Sigmoid colon (tissue), 4 donors: ENCODE data around the gene PTH2R.

Experiments
- EP300 ChIP-seq, 4 donors: sonication (generic); formaldehyde crosslinking; IDR thresholded peaks; one replicate each; pipeline ENCODE4 v1.6.1; 2017; ENCODE audit warnings: antibody characterized with exemption in 4 of 4
- POLR2A ChIP-seq, 2 donors: fragments of 450-650 bp; IDR thresholded peaks; one replicate each; pipeline ENCODE4 v1.6.1; 2016; ENCODE audit warnings: antibody characterized with exemption in 2 of 2, mild to moderate bottlenecking in 2 of 2, moderate library complexity in 2 of 2
- POLR2AphosphoS5 ChIP-seq, 4 donors: sonication (generic); formaldehyde crosslinking; IDR thresholded peaks; one replicate each; pipeline ENCODE4 v1.6.1; 2017; ENCODE audit warnings: antibody characterized with exemption in 4 of 4
- TF ChIP-seq, protein P1 (sequence below), 4 experiments: fragments of 450-650 bp in 3 of 4; fragments of 200-600 bp in 1 of 4; IDR thresholded peaks; one replicate each; pipeline ENCODE4 v1.5.1; 2016 to 2019; ENCODE audit warnings: antibody characterized with exemption in 4 of 4, mild to moderate bottlenecking in 3 of 4, moderate library complexity in 2 of 4

DNA sequence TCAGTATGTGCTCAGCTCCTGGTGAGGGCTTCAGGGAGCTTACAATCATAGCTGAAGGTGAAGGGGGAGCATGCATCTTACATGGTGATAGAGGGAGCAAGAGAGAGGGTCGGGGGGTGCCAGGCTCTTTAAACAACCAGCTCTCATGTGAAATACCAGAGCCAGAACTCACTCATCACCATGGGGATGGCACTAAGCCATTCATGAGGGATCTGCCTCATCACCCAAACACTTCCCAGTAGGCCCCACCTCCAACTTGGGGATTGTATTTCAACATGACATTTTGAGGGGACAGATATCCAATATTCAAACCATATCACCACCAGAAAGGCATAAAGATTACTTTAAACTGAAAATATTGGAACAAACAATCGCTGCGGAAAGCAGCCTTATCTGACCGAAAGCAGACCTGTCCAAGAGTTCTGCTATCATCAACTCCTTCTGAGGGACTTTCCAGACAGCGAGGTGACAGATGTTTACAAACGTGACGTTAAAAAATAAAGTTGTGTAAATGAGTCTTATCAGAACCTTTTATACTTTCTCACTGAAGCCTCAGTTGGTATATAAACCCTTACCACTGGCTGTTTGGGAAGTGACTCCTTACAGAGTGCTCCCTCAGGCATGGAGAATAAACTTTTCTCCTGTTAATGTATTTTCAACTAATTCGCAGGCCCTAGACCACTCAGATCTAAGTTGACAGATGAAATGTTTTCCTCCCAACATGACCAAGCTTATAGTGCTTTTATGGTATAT lies 35.5 kb upstream of the PTH2R start:
- TF ChIP-seq POLR2A (IDR thresholded peaks at IDR 0.05) (no peak), EP300 (IDR thresholded peaks at IDR 0.05) (no peak), POLR2AphosphoS5 (IDR thresholded peaks at IDR 0.05) (no peak)
- TF ChIP-seq, protein P1, sequence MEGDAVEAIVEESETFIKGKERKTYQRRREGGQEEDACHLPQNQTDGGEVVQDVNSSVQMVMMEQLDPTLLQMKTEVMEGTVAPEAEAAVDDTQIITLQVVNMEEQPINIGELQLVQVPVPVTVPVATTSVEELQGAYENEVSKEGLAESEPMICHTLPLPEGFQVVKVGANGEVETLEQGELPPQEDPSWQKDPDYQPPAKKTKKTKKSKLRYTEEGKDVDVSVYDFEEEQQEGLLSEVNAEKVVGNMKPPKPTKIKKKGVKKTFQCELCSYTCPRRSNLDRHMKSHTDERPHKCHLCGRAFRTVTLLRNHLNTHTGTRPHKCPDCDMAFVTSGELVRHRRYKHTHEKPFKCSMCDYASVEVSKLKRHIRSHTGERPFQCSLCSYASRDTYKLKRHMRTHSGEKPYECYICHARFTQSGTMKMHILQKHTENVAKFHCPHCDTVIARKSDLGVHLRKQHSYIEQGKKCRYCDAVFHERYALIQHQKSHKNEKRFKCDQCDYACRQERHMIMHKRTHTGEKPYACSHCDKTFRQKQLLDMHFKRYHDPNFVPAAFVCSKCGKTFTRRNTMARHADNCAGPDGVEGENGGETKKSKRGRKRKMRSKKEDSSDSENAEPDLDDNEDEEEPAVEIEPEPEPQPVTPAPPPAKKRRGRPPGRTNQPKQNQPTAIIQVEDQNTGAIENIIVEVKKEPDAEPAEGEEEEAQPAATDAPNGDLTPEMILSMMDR (IDR thresholded peaks at IDR 0.05), result no peak
